Activated T-cell treated with anti-CD3 and anti-CD28 coated beads for 4 hours (primary cell): ENCODE data around the gene TMEM51.
"Not testable (repeated sequence)": the region's sequence is repeated elsewhere in the genome, so short reads cannot be mapped to it uniquely, and the experiment has no call there.

ENCODE experiments used
- DNase-seq: peaks from one replicate; pipeline ENCODE4 v3.0.0-alpha.2; 2020

Gene TMEM51

GRCh38 chr1:15128520-15129313 lies 24.8 kb upstream of the TMEM51 start:
- peak; percentile 67 for DNase-seq

GRCh38 chr1:15129944-15130343 lies 23.6 kb upstream of the TMEM51 start:
- no peak for DNase-seq

- DNase-seq, result no peak
Measured at GRCh38 chr1:15130607-15131006, 22.9 kb upstream of the TMEM51 start.

DNA sequence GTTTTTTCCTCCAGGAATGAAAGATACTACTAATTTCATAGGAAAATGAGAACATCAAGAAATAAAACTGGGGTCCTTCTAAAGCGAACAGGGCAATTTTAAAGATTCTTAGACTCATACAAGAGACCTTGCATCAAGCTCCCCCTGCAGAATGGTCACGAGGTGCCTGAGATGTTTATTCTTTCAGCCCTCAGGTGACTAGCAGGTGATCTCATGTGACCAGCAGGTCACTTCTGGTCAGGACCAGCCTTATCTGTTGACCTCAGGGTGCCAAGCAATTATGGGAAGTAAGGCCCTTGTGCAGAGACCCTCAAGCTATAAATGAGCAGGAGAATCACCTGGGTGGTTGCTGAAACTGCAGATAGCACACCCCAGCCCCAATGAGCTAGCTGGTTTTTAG lies 20.6 kb upstream of the TMEM51 start:
- DNase-seq, result no peak

DNA sequence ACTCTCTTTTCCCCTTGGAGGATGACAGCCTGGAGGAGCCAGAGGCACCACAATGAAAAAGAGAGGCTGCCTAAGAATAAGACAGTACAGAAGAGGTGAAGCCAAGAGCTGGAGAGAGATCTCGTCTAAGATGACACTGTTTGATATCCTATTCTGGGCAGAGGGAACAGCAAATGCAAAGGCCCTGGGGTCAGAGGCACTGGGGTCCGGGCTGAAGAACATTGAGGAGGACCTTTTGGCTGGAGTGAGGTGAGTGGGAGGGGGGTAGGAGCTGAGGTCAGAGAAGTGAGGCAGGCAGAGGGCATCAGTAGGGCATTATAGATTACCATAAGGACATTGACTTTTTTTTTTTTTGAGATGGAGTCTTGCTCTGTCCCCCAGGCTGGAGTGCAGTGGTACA lies 19.3 kb upstream of the TMEM51 start:
- DNase-seq, result no peak

DNA sequence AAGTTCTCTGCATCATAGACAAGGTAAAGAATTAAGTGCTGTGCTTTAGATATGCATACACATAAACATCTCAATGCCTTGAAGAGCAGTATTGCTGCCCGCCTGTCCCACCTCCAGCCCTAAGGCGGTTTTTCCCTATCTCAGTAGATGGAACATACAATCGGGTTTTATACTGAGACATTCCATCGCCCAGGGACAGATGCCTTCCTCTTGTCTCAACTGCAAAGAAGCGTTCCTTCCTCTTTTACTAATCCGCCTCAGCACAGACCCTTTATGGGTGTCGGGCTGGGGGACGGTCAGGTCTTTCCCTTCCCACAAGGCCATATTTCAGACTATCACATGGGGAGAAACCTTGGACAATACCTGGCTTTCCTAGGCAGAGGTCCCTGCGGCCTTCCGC lies 17.9 kb upstream of the TMEM51 start:
- not testable (repeated sequence) for DNase-seq

- no peak for DNase-seq
Measured at GRCh38 chr1:15137809-15138208, 15.7 kb upstream of the TMEM51 start.

GRCh38 chr1:15139654-15140350 lies 13.7 kb upstream of the TMEM51 start:
- no peak for DNase-seq

- no peak for DNase-seq
Measured at GRCh38 chr1:15141935-15142539, 11.5 kb upstream of the TMEM51 start.

DNA sequence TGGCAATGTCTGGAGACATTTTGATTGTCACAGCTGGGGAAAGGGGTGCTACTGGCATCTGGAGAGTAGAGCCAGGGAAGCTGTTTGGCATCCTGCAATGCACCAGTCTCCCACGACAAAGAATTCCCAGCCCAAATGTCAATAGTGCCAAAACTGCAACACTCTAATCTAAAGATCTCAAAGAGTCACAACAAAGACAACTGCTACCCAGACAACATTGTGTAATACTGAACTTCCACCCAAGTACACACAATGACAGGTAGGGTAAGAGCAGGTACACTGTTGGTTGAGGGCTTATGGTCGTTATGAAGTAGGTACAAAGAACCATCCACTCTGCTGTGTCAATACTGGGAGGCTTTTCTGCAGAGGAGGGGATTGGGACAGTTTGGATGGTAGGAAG lies 8.2 kb upstream of the TMEM51 start:
- no peak for DNase-seq

GRCh38 chr1:15146142-15146680 lies 7.3 kb upstream of the TMEM51 start:
- DNase-seq, result no peak

DNA sequence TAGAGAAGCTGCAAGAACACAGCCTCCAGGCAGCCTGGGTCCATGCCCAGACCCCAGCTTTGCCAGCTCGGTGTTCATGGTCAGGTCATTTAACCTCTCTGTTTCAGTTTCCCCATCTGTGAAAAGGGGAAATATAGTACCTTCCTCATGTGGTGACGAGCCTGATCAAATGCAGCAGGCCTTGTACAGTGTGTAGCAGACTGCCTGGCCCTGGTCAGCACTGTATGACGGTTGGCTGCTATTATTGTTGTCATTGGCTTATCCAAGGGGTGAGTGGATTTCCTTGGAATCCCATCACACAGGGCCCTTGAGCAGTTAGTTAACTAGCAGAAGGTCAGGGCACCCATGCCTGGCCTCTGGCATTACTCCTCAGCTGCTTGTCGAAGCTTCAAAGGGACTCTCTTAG lies 6.6 kb upstream of the TMEM51 start:
- DNase-seq, result no peak

GRCh38 chr1:15148004-15148403 lies 5.5 kb upstream of the TMEM51 start:
- DNase-seq, result no peak

DNA sequence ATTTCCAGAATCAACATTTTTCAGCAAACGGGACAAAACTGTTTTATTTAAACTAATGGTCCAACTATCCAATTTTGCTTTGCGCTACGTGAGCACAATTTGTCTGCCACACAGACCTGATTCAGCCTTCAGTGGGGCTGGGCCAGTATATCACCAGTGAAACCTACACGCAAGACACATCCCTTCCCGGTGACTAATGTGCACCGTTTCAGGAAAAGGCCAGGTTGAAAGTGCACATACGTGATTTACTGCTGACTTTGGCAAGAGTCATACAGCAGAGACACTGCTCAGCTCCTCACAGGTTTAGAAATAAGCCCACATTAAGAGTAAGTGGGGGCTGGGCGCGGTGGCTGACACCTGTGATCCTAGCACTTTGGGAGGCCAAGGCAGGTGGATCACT lies 5.1 kb upstream of the TMEM51 start:
- DNase-seq, result no peak

GRCh38 chr1:15148941-15149340 lies 4.6 kb upstream of the TMEM51 start:
- no peak for DNase-seq

DNA sequence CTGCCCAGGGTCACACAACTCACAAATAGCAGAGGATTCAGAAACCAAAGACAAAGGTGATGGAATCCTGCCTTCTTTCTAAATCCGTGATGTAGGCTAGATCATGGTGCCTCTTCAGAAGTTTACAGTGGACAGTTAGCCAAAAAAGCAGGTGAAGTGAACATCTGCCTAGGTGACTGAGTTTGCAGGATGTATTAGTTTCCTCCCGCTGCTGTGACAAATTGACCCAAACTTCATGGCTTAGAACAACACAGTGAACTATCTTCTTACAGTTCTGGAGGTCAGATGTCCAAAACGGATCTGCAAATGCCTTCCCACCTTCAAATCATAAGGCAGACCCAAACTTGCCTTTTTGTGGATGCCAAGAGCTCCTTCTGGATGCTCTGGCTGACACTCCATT lies 3.2 kb upstream of the TMEM51 start:
- no peak for DNase-seq

DNA sequence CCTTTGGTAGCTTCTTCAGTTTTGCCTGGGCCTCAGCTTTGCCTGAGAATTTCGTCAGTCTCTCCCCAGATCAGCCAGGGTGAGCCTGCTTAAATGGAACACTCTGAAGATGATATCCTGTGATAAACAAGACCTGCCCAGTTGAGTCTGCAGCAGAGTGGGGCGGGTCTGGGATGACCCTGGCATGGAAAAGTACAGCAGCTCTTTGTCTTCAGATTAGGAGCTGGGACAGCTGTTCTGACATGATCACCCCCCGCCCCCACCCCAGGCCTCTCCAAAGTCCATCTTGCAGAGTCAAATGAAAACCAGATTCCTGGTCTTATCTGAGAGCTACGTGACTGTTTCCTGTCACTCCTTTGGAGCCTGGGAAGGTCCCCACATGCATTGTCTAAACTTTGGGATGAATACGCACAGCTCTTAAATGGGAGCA lies 2.2 kb upstream of the TMEM51 start:
- no peak for DNase-seq

- no peak for DNase-seq
Measured at GRCh38 chr1:15151871-15152270, 1.7 kb upstream of the TMEM51 start.

DNA sequence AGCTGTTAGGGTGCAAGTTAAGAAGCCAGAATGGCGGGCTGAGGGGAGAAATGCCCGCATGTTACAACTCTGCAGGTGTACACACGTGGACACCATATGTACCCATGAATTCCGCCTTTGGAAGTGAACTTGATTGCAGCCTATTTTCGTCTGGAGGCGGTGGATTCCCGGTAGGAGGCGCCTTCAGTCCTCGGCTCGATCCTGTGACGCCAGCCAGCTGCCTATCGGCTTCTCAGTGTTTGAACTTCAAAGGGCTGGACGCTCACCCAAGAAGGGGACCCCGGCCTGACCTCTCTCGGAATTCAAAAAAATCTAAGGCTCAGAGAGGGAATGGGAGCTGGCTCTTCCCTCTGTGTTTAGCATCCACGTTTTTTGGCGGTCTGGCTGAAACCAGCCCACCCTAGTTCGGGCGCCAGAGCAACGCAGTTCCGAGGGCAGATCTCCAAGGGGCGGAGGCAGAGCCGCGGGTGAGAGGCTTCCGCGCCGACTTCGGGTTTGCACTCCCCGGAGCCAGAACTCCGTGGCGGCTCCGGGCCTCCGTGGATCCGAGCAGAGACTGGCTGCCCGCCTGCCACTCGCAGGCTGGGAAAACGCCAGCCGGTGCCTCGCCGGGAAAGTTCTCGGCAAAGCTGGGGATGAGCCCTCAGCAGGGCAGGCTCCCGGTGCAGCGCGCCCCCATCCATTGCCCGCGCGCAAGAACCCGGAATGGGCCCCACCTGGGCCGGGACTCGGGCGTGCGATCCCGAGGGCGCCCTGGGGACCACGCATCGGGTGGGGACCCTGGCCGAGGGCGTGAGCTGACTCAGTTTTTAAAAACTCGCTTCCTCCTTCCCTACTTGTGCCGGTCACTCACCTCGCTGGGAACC lies 996 bp upstream of the TMEM51 start:
- DNase-seq, result no peak

GRCh38 chr1:15153842-15154479 lies 414 bp downstream of the TMEM51 start:
- DNase-seq, result no peak

DNA sequence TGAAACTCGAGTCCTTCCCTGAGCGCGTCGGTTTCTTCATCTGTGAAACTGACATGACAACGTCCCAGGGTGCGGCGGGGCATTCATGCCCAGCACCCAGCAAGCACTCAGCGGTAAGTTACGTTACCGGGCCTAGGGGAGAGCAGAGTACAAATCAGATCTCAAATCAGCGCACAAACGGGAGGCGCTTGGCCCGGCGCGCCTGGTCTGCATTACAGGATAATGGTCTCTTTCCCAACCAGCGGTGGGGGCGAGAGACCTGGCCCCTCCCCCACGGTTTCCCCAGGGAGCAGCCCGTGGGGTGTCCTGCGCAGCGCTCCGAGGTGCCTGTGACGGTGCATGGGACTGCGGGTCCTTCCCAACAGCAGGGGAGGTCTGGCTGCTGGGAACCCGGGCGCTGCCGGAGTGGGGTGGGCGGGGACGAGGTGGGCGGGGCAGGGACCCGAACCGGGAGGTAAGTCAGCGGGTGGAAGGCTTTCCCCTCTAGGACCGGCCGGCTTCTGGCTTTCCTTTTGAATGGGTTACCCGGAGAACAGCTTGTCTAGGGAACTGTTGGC lies 1.0 kb downstream of the TMEM51 start:
- DNase-seq, result no peak

GRCh38 chr1:15155191-15155590 lies 1.6 kb downstream of the TMEM51 start:
- no peak for DNase-seq
